Hindlimb muscle (tissue), 1 donor: ENCODE measurements around the gene PCDHGA2. TPM values are rescaled to one million over a fixed set of nuclear protein-coding genes. Genes with fewer than 3 reads are reported as not detected.
"Not testable (repeated sequence)": the region's sequence is repeated elsewhere in the genome, so short reads cannot be mapped to it uniquely, and the experiment has no call there.

Source experiments
- DNase-seq: peaks from one replicate; pipeline ENCODE4 v3.0.0-alpha.2; 2013
- polyA plus RNA-seq: library from polyadenylated mRNA; unstranded; fragments of 120-200 nt; gene quantifications from one replicate; pipeline ENCODE4 v1.2.1, GENCODE V29; 2013; ENCODE audit not compliant: insufficient read length

PCDHGA2 gene
- polyA plus RNA-seq, result 2.1 TPM

DNA sequence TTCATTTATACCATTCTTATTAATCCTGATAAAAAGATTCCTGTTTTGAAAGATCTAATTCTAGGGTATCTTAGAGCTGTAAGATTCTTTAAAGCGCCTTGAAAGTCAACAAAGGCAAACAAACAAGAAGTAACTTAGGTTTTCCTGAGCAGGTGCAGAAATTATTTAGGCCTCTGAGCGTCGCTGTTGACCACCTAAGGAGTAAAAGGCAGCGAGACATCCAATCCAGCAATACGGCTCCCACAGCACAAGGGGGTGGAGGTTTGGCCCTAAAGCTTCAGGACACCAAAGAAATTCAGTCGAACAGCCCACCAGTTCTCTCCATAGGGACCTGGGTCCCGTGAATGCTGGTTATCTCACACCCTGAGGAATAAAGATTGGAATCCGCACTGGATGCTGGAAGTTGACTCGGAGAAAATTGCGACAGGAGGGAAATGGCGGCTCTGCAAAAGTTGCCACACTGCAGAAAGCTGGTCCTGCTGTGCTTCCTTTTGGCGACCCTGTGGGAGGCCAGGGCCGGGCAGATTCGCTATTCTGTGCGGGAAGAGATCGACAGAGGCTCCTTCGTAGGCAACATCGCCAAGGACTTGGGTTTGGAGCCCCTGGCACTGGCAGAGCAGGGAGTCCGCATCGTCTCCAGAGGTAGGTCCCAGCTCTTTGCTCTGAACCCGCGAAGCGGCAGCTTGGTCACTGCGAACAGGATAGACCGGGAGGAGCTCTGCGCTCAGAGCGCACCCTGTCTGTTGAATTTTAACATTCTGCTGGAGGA is at the start of gene PCDHGA2:
Gene PCDHGA2, plus strand, starts transcription at position 223 of the 769 bp plus-strand sequence.
- peak; percentile 19 for DNase-seq

DNA sequence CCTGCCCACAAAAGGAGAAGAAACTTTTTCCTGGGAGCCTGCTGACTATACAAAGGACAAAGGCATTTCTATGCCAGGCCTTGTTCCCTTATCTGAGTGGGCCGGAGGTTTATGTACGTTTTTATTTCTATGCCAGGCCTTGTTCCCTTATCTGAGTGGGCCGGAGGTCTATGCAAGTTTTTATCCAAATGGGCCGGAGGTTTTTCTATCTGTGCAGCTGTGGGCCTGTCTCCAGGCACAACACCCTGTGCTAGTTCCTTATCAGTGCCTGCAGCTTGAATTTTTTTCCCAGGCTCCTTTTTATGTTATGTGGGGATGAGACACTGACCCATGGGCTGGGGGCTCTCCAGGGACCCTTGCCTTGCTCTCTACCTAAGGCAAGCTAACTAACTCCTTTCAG is 40.2 kb upstream of the PCDHGA2 start:
- DNase-seq, result no peak

DNA sequence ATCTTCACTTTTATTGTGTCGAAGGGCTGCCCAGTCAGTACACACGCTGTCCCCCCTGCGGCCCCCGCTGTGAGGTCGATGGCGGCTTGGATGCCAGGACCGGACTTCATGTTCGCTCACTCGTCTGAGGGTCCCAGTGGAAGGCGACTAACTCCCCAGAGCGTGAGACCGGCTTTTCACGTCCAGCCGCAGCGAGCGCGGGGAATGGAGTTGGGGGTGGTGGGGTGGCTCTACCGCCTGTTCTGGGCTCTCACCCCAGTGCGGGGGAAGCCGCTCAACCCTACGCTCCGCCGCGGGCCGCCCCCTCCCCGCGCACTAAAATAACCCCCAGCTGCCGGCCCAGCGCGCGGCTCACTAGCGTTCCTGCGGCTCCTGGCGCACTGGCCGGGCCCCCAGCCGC is 34.8 kb upstream of the PCDHGA2 start, which contains the start of gene SLC25A2:
Gene SLC25A2, minus strand, starts transcription at position 294 of the 400 bp plus-strand sequence. Its CDS starts 184 bp downstream, at position 110.
- no peak for DNase-seq

DNA sequence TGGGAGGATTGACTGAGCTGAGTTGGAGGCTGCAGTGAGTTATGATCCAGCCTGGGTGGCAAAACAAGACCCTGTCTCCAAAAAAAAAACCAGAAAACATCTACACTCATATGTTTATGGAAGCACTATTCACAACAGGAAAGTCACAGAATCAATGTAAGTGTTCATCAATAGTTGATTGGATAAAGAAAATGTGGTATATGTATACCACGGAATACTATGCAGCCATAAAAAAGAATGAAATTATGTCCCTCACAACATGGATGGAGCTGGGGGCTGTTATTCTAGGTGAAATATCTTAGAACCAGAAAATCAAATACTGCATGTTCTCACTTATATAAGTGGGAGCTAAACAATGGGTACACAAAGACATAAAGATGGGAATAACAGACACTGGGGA is 31.9 kb upstream of the PCDHGA2 start:
- no peak for DNase-seq

DNA sequence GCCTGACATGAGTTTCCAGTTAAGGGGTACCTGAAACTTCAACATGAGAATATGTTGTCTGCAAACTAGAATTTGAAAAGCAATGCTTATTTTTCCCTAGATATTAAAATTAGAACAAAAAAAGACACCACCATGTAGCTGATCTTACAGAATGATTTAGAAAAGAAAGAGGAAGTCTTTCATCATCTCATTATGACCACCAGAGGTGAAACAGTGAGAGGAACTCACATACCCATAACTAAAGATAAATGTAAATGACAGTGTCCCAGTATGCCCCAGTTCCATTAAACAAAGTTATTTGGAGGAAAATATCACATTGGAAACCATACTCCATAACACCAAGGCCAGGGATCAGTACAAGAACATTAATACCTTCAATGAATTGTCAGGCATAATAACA is 24.8 kb upstream of the PCDHGA2 start:
- DNase-seq, result no peak

DNA sequence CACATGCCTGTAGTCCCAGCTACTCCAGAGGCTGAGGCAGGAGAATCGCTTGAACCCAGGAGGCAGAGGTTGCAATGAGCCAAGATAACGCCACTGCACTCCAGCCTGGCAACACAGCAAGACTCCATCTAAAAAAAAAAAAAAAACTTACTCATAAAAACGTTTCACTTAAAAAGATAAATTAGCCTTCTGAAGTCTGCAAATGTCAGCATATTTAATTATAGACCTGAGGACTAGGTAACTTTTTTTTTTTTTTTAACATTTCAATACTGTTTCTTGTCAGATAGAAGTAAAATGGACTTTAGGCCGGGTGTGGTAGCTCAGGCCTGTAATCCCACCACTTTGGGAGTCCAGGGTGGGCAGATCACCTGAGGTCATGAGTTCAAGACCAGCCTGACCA is 21.6 kb upstream of the PCDHGA2 start:
- DNase-seq, result not testable (repeated sequence)

DNA sequence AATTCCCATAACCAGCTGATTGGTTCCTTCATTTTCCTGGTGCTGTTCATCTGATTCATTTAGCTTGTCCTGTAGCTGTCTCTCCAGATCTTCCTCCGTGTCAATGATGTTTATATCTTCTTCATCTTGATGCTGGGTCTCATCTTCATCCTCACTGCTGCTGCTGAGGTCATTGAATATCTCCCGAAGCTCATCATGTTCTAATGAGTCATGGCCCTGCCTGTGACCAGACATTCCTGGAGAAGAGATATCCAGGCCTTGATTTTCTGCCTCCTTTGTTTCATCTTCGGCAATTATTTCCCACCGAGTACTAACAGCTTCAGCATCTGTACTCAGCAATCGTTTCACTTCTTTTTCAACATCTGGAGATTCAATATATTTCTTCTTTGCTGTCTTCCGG is 19.4 kb upstream of the PCDHGA2 start:
- DNase-seq, result no peak

DNA sequence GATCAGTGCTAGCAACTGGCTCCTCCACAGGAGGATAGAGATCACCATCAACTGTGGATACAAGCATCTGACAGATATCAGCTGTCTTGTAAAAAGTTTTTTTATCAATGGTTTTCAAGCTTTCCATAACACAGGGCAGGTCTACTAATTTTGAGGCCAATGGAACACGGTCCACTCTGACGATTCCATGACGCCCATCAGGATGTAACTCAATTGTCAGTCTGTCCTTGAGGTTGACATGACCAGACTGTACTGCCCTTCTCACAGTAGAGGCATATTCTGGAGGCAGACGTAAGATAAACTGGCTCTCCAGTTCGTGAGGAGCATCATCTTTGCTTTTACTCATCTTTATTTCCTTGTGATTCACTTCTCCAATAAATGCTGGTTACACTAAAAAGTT is 18.9 kb upstream of the PCDHGA2 start:
- no peak for DNase-seq

DNA sequence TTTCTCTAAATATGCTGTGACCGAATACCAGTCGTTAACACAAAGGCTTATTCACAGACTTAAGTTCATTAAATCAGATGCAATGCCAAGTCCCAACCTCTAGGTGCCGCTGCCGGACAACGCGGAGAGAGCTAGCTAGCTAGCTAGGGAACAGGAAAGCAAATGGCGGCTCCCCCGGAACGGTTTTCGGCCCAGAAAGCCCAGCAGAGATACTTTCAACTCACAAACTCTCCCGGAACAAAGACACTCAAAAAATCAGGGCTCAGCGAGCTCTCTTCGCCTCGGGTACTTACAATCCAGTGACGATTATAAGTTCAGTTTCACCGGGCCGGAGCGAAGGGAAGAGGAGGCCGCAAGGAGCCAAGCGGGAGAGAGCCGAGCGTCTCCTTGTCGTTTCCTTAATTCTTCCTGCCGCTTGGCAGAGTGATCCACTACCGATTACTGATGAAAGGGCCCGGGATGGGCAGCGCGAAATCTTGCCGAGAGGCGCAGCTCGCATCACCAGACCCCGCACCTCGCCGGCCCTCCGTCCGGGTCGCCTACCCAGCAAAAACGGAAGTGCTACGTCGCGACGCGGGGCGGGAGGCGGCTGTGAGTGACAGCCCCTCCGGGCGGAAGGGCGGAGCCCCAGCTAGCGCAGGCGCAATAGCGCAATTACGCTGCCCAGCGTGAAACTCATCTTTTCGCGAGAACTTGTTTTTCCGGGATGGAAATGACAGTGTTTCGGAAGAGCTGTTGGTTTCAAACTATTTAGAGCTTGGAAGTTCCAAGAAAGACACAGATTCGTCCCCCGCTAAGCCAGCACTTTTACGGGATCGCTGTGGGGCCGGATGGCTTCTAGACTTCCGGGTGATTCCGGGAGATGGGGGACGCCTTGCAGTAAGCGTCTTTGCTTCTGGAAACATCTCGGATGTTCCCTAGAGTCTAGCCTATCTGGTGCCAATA is 18.1 kb upstream of the PCDHGA2 start, which contains the start of gene TAF7:
Gene TAF7, minus strand, starts transcription at position 560 of the 945 bp plus-strand sequence. CDS start 740 bp downstream, outside the sequence.
- peak; percentile 95 for DNase-seq

DNA sequence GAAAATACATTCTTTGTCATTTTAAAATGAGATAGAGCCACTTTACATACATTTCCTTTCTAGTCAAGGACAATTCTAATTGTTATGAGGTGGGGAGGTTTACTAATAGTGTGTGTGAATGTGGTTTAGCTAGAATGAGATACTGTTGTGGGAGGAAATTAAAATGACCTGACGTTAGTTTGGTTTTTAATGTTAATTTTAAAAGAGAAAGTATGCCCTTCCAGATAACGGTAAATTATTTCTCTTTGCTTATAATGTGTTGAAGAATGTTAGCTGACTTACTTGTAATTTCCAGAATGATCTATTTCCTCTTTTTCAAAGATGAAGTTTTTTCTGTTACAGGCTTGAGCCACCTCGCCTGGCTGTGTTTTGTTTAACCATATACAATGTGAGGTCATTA is 16.3 kb upstream of the PCDHGA2 start:
- DNase-seq, result no peak

DNA sequence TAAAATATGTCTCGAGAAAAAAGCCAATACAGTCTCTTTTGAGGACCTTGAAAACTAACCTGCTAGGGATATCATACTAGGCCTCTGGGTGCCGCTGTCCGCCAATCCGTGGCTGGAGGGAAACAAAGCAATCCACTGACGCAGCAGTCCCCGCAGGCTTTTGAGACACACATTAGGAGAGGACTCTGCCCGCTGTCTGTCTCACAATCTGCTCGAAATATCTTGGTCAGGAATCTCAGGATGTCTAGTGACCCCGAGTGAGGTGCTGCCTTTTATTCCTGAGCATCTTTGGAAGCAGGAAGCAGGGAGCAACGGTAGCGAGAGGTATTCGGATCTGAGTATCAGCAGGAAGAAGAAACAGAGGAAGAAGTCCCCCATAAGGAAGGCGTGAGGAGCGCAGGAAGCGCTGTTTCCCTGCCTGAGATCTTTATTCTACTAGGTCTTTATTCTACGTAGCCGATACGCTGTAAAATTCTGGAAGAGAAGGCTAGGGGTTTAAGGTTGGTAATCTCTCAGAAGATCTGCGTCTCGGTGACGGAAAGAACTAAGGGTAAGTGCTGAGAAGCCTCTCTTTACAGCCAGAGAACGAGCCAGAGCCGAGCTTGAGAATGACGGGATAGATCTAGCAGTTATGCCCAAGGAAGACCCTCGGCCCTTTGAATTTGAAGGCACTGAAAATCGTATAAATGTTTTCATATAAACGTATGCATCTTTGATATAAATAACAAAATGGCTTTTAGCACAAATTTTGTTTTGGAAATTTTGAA is 12.3 kb upstream of the PCDHGA2 start:
- peak; percentile 17 for DNase-seq

DNA sequence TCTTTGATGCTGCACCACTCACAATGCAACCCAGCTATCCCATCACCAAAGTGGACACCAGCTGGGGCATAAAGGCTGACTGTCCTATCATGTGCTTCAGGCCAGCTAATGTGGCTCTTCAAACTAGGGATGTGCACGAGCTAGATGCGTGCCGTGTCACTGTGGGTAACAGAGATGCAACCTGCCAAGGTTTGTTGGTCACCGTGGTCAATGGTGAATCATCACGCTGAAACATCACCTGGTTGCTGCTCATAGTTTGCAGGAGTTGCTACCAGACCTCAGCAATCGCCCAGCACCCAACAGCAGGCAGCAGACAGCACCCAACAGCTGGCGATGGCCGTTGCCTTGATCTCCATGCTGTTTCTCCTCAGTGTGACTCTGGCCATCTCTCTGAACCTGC is 10.3 kb upstream of the PCDHGA2 start:
- DNase-seq, result no peak

DNA sequence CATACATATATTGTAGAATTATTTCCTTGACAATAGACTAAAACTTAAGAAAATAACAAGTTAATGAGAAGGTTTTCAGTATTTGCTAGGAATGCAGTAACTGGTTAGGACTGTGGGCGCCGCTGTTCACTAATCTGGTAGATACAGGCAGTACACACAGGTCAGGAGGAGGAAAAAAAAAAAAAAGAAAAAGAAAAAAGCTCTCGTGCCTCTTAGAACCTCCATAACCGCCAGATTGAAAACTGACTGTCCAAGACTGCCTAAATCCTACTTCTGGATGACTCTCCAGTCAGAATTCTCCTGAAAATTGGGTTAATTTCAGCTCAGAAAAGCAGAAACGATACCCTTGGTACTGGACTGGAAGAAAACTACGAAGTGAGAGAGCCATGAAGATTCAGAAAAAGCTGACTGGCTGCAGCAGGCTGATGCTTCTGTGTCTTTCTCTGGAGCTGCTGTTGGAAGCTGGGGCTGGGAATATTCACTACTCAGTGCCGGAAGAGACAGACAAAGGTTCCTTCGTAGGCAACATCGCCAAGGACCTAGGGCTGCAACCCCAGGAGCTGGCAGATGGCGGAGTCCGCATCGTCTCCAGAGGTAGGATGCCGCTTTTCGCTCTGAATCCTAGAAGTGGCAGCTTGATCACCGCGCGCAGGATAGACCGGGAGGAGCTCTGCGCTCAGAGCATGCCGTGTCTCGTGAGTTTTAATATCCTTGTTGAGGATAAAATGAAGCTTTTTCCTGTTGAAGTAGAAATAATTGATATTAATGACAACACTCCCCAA is 8.1 kb upstream of the PCDHGA2 start, which contains the start of gene PCDHGA1:
Gene PCDHGA1, plus strand, starts transcription at position 216 of the 782 bp plus-strand sequence.
- DNase-seq, result no peak

DNA sequence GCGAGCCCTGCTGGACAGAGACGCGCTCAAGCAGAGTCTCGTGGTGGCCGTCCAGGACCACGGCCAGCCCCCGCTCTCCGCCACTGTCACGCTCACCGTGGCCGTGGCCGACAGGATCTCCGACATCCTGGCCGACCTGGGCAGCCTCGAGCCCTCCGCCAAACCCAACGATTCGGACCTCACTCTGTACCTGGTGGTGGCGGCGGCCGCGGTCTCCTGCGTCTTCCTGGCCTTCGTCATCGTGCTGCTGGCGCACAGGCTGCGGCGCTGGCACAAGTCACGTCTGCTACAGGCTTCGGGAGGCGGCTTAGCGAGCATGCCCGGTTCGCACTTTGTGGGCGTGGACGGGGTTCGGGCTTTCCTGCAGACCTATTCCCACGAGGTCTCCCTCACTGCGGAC is 6.0 kb upstream of the PCDHGA2 start:
- not testable (repeated sequence) for DNase-seq

DNA sequence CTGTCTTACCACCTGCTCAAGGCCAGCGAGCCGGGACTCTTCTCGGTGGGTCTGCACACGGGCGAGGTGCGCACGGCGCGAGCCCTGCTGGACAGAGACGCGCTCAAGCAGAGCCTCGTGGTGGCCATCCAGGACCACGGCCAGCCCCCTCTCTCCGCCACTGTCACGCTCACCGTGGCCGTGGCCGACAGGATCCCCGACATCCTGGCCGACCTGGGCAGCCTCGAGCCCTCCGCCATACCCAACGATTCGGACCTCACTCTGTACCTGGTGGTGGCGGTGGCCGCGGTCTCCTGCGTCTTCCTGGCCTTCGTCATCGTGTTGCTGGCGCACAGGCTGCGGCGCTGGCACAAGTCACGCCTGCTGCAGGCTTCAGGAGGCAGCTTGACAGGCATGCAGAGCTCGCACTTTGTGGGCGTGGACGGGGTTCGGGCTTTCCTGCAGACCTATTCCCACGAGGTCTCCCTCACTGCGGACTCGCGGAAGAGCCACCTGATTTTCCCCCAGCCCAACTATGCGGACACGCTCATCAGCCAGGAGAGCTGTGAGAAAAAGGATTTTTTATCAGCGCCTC is 2.3 kb downstream of the PCDHGA2 start:
- not testable (repeated sequence) for DNase-seq

DNA sequence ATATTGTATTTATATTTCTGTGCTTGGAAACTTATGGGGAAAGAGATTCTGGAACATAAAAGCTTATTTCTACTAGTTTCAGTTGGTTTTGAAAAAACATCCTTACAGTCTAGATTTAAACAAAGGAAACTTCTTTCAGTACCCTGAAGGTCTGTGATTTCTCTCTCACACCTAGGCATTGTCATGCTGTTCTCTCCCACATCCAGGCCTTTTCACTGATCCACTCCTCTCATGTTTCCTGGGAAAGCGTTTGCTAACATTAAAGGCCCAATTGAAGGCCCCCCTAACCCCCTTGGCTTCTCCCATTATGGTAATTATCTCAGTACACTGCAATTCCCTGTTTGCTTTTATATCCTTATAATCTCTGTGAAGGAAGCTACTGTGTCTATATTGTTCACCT is 4.2 kb downstream of the PCDHGA2 start:
- DNase-seq, result no peak

DNA sequence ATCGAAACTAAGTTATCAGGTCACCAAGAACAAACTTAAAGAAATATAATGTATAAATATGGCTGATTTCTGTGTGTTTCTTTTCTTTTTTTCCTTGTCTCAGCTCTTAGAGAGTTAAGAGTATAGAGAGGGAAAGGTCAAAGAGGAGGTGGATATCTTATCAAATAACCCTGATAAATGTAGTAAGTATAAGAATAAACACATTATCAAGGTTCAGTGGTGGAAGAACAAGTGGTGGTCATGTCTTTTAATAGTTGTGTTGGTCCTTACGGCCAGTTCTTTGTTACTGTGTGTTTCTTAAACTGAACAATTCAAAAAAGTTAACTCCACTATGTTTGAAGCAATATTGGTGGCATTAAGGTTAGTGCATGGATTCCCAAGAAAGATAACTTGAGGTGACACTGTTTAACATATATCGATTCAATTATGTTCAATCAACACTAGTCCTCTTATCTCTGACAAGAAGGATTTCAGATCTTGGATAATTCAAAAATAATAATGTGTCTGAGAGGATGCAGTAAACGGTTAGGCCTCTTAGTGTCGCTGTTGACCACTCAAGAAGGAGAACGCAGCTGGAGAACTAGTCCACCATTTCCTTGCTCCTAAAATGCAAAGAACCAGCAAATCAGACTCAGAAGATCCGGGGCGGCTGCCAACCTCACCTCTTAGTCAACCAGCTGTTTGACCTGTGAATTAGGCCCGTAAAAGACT is 4.8 kb downstream of the PCDHGA2 start, which contains the start of gene PCDHGA3:
Gene PCDHGA3, plus strand, starts transcription at position 588 of the 711 bp plus-strand sequence. CDS start 205 bp downstream, outside the sequence.
- no peak for DNase-seq

DNA sequence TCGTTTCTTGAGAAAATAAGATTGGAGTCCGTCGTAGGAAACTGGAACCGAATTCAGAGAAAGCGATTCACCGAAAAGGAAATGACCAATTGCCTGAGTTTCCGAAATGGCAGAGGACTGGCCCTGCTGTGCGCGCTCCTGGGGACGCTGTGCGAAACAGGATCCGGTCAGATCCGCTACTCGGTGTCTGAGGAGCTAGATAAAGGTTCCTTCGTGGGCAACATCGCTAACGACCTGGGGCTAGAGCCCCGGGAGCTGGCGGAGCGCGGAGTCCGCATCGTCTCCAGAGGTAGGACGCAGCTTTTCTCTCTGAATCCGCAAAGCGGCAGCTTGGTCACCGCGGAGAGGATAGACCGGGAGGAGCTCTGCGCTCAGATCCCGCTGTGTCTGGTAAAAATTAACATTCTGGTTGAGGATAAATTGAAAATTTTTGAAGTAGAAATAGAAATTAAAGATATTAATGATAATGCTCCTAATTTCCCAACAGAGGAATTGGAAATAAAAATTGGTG is 5.4 kb downstream of the PCDHGA2 start:
- DNase-seq, result no peak

DNA sequence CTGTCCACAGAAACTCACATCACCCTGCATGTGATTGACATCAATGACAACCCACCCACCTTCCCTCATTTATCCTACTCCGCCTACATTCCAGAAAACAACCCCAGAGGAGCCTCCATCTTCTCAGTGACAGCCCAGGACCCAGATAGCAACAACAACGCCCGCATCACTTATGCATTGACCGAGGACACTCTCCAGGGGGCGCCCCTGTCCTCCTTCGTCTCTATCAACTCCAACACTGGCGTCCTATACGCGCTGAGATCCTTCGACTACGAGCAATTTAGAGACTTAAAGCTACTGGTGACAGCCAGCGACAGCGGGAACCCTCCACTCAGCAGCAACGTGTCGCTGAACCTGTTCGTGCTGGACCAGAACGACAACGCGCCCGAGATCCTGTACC is 6.8 kb downstream of the PCDHGA2 start:
- DNase-seq, result no peak

DNA sequence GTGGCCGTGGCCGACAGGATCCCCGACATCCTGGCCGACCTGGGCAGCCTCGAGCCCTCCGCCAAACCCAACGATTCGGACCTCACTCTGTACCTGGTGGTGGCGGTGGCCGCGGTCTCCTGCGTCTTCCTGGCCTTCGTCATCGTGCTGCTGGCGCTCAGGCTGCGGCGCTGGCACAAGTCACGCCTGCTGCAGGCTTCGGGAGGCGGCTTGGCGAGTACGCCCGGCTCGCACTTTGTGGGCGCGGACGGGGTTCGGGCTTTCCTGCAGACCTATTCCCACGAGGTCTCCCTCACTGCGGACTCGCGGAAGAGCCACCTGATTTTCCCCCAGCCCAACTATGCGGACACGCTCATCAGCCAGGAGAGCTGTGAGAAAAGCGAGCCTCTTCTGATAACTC is 7.5 kb downstream of the PCDHGA2 start:
- not testable (repeated sequence) for DNase-seq
